MG63 (cell line): ENCODE results near the gene PTMA. TPM values are rescaled to one million over a fixed set of nuclear protein-coding genes. Genes with fewer than 3 reads are reported as not detected.
"Not testable (repeated sequence)": the region's sequence is repeated elsewhere in the genome, so short reads cannot be mapped to it uniquely, and the experiment has no call there.

Experiments used
- DNase-seq: peaks from one replicate; pipeline ENCODE4 v3.0.0-alpha.2; 2020
- H3K27me3 ChIP-seq: fragments of 250-450 bp; sonication (Bioruptor Pico); 2 replicates; pipeline ENCODE4 v1.5.1; 2020; ENCODE audit warnings: mild to moderate bottlenecking, moderate library complexity
- H3K36me3 ChIP-seq: fragments of 250-450 bp; sonication (Bioruptor Pico); 2 replicates; pipeline ENCODE4 v1.5.1; 2020; ENCODE audit warnings: mild to moderate bottlenecking, moderate library complexity
- H3K4me3 ChIP-seq: fragments of 250-450 bp; sonication (Bioruptor Pico); 2 replicates; pipeline ENCODE4 v1.5.1; 2020; ENCODE audit warnings: mild to moderate bottlenecking, moderate library complexity
- H3K9me3 ChIP-seq: fragments of 250-450 bp; sonication (Bioruptor Pico); 2 replicates; pipeline ENCODE4 v1.5.1; 2020; ENCODE audit warnings: mild to moderate bottlenecking, moderate library complexity
- total RNA-seq: library from RNA; depleted of rRNA; stranded (reverse); fragments of >200 nt; shearing (Covaris generic); gene quantifications from 2 replicates; pipeline ENCODE4 v1.2.3, GENCODE V29; 2014; ENCODE audit warnings: low replicate concordance; rRNA removed

The PTMA gene
- total RNA-seq = 1,493 and 1,533 TPM in 2 replicates

DNA sequence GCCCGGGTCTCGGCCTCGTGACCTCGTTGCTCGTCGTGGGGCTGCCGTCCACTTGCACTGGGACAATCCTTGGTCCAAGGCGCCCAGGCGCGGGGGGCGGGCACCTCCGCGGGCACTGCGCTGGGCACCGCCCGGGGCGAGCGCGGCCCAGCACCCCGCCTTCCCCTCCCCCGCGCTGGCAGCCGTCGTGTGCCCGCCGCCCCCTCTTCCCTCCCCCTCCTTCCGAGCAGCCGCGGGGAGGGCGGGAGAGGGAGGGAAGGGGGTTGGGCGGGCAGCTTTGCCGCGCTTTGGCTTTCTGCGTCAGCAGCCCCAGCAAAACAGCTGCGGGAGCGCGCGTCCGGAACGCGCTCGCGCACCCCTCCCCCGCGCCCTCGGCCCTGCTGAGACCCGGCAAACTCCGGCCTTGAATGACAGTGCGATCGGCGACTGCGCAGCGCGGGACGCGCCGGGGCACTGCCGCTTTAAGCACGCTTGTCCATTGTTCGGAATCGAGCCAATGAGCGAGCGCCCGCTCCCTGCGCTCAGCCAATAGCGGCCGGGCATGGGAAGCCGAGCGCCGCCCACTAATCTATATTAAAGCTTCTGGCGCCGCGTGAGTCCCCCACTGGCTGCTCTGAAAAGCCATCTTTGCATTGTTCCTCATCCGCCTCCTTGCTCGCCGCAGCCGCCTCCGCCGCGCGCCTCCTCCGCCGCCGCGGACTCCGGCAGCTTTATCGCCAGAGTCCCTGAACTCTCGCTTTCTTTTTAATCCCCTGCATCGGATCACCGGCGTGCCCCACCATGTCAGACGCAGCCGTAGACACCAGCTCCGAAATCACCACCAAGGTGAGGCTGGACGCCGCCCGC is at the start of gene PTMA:
PTMA (plus strand) TSS at position 599 of the 846 bp plus-strand sequence; CDS start at position 781, 182 bp downstream.
- no peaks in the 10 kb centered on the region for H3K9me3 ChIP-seq
- no peaks in the 10 kb centered on the region for H3K27me3 ChIP-seq
- DNase-seq = peak; percentile 100
- peak within 1 kb of the TSS; percentile 82 for H3K4me3 ChIP-seq
- peaks cover 38% of the 10 kb centered on the region for H3K36me3 ChIP-seq

- H3K4me3 ChIP-seq, H3K9me3 ChIP-seq, H3K27me3 ChIP-seq, H3K36me3 ChIP-seq, DNase-seq: not testable (repeated sequence)
Observed at GRCh38 chr2:231660073-231660472, 48.3 kb upstream of the PTMA start.

GRCh38 chr2:231660860-231661259 is 47.5 kb upstream of the PTMA start:
- DNase-seq = no peak
- no peak overlapping the region for H3K4me3 ChIP-seq

GRCh38 chr2:231661422-231662027 is 46.8 kb upstream of the PTMA start:
- no peaks in the 10 kb centered on the region for H3K36me3 ChIP-seq
- DNase-seq = no peak
- H3K27me3 ChIP-seq = no peaks in the 10 kb centered on the region
- no peaks in the 10 kb centered on the region for H3K9me3 ChIP-seq
- peak overlapping the region; percentile 24 for H3K4me3 ChIP-seq

More at GRCh38 chr2:231660860-231661259, 47.5 kb upstream of the PTMA start:
- Histone ChIP-seq H3K36me3 (no peaks in the 10 kb centered on the region), H3K27me3 (no peaks in the 10 kb centered on the region), H3K9me3 (no peaks in the 10 kb centered on the region)

- Histone ChIP-seq H3K27me3 (no peaks in the 10 kb centered on the region), H3K36me3 (no peaks in the 10 kb centered on the region), H3K4me3 (peak overlapping the region; percentile 26), H3K9me3 (no peaks in the 10 kb centered on the region)
- DNase-seq = peak; percentile 94
Observed at GRCh38 chr2:231662028-231662810, 46.1 kb upstream of the PTMA start.

- H3K4me3 ChIP-seq = peak overlapping the region; percentile 26
- no peak for DNase-seq
- H3K36me3 ChIP-seq = no peaks in the 10 kb centered on the region
- no peaks in the 10 kb centered on the region for H3K9me3 ChIP-seq
- H3K27me3 ChIP-seq = no peaks in the 10 kb centered on the region
Observed at GRCh38 chr2:231662811-231663457, 45.4 kb upstream of the PTMA start.

DNA sequence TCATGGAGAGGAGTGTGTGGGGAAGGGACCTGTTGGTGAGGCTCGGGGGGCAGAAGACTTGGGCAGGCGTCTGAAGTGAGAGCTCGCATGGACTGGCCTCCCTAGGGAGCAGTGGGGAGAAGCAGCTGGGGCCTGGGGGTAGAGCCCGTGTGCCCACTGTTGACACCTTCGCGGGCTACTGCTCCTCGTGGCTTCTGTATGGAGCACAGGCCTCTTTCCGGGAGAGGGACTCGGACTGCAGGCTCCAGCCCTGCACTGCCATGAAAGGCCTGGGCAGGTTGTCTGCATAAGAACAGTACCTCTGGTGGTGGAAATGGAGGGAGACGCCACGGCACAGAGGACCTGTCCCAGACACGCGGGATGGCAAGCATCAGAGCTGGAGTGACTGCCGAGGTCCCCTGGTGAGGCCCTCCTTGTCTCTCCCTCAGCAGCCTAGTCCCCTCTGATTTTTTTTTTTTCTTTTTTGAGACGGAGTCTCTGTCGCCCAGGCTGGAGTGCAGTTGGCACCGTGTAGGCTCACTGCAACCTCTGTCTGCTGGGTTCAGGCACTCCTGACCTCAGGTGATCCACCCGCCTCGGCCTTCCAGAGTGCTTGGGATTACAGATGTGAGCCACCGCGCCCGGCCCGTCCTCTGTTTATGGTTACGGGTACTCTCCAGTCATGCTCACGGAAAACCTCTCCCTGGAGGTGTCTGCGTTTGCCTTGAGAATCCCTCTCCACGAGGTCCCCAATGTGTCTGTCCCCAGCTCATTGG is 44.7 kb upstream of the PTMA start:
- Histone ChIP-seq H3K4me3 (no peak overlapping the region), H3K27me3 (no peaks in the 10 kb centered on the region)
- DNase-seq = no peak

GRCh38 chr2:231664727-231665126 is 43.6 kb upstream of the PTMA start:
- H3K9me3 ChIP-seq = no peaks in the 10 kb centered on the region
- H3K4me3 ChIP-seq = no peak overlapping the region
- no peaks in the 10 kb centered on the region for H3K27me3 ChIP-seq
- no peak for DNase-seq
- H3K36me3 ChIP-seq = no peaks in the 10 kb centered on the region

More for the DNA sequence above, 44.7 kb upstream of the PTMA start:
- H3K36me3 ChIP-seq = no peaks in the 10 kb centered on the region
- no peaks in the 10 kb centered on the region for H3K9me3 ChIP-seq

DNA sequence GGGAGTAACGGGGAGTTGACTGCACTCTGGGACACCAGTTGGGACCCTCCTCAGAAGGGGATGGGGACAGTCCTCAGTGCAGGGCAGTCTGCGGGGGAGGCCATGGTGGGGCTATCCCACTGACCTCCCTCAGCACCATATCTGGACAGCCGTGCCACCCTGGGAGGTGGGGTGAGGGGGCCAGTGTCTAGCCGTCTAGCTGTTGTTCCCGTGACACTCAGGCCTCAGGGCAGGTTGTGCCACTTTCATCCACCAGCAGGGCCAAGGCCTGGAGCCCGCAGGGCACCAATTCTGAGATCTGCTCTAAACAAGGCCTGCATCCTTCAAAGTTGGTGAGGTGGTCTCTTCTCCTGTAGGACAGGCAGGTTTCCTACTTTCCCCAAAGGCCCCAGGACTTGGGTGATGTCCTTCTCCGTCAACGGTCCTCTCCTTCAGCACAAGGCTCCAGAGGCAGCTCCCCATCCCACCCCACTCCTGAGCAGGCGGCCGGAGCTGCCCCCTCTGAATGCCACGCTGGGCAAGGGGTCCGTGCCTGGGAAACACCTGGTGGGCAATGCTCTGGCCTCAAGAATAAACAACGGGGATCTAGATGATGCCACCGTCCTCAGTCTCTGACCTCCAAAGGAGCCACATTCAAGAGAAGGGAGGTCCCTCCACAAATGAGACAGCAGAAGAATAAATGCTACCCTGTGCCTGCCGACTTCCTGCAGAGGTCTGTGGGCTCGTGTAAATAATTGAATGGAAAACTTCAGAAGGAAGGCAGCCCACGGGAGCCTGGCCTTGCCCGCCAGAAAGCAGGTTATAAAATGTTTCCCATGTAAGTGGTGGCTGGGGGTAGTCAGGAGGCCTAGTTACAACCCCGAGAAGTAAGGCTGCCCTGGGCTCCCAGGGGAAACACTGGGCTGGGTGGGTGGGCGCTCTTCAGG is 42.8 kb upstream of the PTMA start:
- Histone ChIP-seq H3K27me3 (no peaks in the 10 kb centered on the region), H3K4me3 (peak overlapping the region; percentile 55), H3K36me3 (no peaks in the 10 kb centered on the region), H3K9me3 (no peaks in the 10 kb centered on the region)
- DNase-seq = no peak

GRCh38 chr2:231666171-231667095 is 41.9 kb upstream of the PTMA start:
- Histone ChIP-seq H3K4me3 (peak overlapping the region; percentile 55), H3K27me3 (no peaks in the 10 kb centered on the region), H3K9me3 (no peaks in the 10 kb centered on the region), H3K36me3 (no peaks in the 10 kb centered on the region)
- peak; percentile 98 for DNase-seq

DNA sequence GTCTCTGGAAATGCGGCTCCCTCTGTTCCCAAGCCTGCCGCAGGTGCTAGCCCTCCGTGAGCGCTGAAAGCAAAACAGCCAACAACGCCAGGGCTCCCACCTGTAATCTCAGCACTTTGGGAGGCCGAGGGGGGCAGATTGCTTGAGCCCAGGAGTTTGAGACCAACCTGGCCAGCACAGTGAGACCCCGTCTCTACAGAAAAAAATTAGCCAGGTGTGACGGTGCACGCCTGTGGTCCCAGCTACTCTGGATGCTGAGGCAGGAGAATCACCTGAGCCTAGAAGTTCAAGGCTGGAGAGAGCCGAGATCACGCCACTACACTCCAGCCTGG is 41.3 kb upstream of the PTMA start:
- peak overlapping the region; percentile 55 for H3K4me3 ChIP-seq
- no peaks in the 10 kb centered on the region for H3K9me3 ChIP-seq
- no peak for DNase-seq
- no peaks in the 10 kb centered on the region for H3K27me3 ChIP-seq
- no peaks in the 10 kb centered on the region for H3K36me3 ChIP-seq

DNA sequence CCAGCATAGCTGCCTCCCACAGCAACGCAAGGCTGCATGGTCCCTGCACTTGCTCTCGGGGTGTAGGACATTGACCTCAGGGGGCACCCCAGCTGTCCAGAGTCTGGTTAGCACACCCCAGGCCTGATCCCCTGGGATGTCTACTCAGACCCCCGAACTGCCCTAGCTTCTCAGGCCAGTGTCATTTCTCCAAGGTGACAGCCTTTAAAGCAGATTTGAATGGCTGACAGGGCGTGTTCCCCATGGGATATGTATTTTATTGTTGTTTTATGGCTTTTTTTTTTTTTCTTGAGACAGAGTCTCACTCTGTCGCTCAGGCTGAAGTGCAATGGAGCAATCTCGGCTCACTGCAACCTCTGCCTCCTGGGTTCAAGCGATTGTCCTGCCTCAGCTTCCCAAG is 40.8 kb upstream of the PTMA start:
- no peak for DNase-seq
- no peak overlapping the region for H3K4me3 ChIP-seq
- H3K36me3 ChIP-seq = no peaks in the 10 kb centered on the region
- H3K27me3 ChIP-seq = no peaks in the 10 kb centered on the region
- H3K9me3 ChIP-seq = no peaks in the 10 kb centered on the region

DNA sequence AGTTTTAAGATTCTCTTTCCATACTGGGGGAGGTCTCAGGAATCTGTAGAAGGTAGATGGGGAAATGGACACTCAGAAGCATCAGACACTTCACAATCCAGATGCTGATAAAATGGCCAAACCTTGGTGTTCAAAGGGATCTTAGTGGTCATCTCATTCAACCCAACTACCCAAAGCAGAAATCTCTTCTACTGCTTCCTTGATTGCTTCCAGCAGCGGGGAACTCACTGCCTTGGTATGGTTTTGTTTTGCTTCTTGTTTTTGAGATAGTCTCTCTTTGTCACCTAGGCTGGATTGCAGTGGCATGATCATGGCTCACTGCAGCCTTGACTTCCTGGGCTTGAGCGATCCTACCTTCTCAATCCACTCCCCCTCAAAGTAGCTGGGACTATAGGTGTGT is 39.3 kb upstream of the PTMA start:
- DNase-seq = no peak
- no peaks in the 10 kb centered on the region for H3K9me3 ChIP-seq
- H3K4me3 ChIP-seq = no peak overlapping the region
- no peaks in the 10 kb centered on the region for H3K27me3 ChIP-seq
- no peaks in the 10 kb centered on the region for H3K36me3 ChIP-seq

- no peak for DNase-seq
- H3K36me3 ChIP-seq = no peaks in the 10 kb centered on the region
- H3K27me3 ChIP-seq = no peaks in the 10 kb centered on the region
- no peaks in the 10 kb centered on the region for H3K9me3 ChIP-seq
- no peak overlapping the region for H3K4me3 ChIP-seq
Observed at GRCh38 chr2:231671270-231672050, 36.9 kb upstream of the PTMA start.
